Smooth muscle cell (in vitro differentiated cells): ENCODE measurements around the gene B9D1. TPM values are rescaled to one million over a fixed set of nuclear protein-coding genes. Genes with fewer than 3 reads are reported as not detected.

ENCODE experiments used
- DNase-seq: peaks from one replicate; lab custom pipeline; 2025; ENCODE audit not compliant: unreplicated experiment; lab: John Stamatoyannopoulos, UW
- H2AFZ ChIP-seq: fragments of 200-600 bp; sonication (generic); 2 replicates; pipeline ENCODE4 v1.6.0; 2016; ENCODE audit warnings: antibody characterized with exemption, low read depth, mild to moderate bottlenecking
- H3F3A ChIP-seq: fragments of 200-600 bp; sonication (generic); 2 replicates; pipeline ENCODE4 v1.6.0; 2017; ENCODE audit warnings: antibody characterized with exemption, low read depth
- H3K27ac ChIP-seq: fragments of 200-600 bp; sonication (generic); 2 replicates; pipeline ENCODE4 v1.5.1; 2016; ENCODE audit warnings: low read depth, mild to moderate bottlenecking
- H3K27me3 ChIP-seq: fragments of 200-600 bp; sonication (generic); 2 replicates; pipeline ENCODE4 v1.6.1; 2016; ENCODE audit warnings: low read depth, mild to moderate bottlenecking
- H3K36me3 ChIP-seq: fragments of 200-600 bp; sonication (generic); 2 replicates; pipeline ENCODE4 v1.5.1; 2016; ENCODE audit warnings: low read depth
- H3K4me1 ChIP-seq: fragments of 200-600 bp; sonication (generic); 2 replicates; pipeline ENCODE4 v1.5.1; 2016; ENCODE audit warnings: low read depth
- H3K4me2 ChIP-seq: fragments of 200-600 bp; sonication (generic); 2 replicates; pipeline ENCODE4 v1.6.0; 2016; ENCODE audit warnings: mild to moderate bottlenecking
- H3K4me3 ChIP-seq: fragments of 200-600 bp; sonication (generic); 2 replicates; pipeline ENCODE4 v1.5.1; 2016; ENCODE audit warnings: mild to moderate bottlenecking
- H3K79me2 ChIP-seq: fragments of 200-600 bp; sonication (generic); 2 replicates; pipeline ENCODE4 v1.6.0; 2016; ENCODE audit warnings: low read depth, mild to moderate bottlenecking
- H3K9ac ChIP-seq: fragments of 200-600 bp; sonication (generic); 2 replicates; pipeline ENCODE4 v1.6.0; 2016; ENCODE audit warnings: low read depth
- H3K9me3 ChIP-seq: fragments of 200-600 bp; sonication (generic); replicated peaks from 2 replicates; pipeline ENCODE4 v1.5.1; 2016; ENCODE audit warnings: low read depth
- H4K20me1 ChIP-seq: fragments of 200-600 bp; sonication (generic); 2 replicates; pipeline ENCODE4 v1.6.0; 2016; ENCODE audit warnings: low read depth
- WGBS: methylation state at CpG from one replicate; pipeline ENCODE4 v1.1.7; 2016; ENCODE audit warnings: low lambda C conversion rate; 5-methylcytosine and 5-hydroxymethylcytosine counted together
- polyA plus RNA-seq: library from polyadenylated mRNA; unstranded; fragments of >200 nt; fragmentation: Nextera tagmentation; extraction: Ambion mirVana; gene quantifications from 2 replicates; pipeline ENCODE4 v1.2.1, GENCODE V29; 2016
- total RNA-seq: library from RNA; depleted of rRNA; stranded (reverse); fragments of >200 nt; gene quantifications from 2 replicates; pipeline ENCODE4 v1.2.3, GENCODE V29; 2014
- TF ChIP-seq, protein P1 (sequence below): fragments of 200-600 bp; sonication (generic); IDR thresholded peaks from 2 replicates; pipeline ENCODE4 v1.5.1; 2017; ENCODE audit warnings: borderline replicate concordance, mild to moderate bottlenecking, antibody characterized with exemption; ENCODE audit not compliant: insufficient read depth, poor library complexity, severe bottlenecking

The B9D1 gene, protein sequence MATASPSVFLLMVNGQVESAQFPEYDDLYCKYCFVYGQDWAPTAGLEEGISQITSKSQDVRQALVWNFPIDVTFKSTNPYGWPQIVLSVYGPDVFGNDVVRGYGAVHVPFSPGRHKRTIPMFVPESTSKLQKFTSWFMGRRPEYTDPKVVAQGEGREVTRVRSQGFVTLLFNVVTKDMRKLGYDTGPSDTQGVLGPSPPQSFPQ
- total RNA-seq (21.6 and 21.9 TPM in 2 replicates), polyA plus RNA-seq (30.0 and 45.5 TPM in 2 replicates)

DNA sequence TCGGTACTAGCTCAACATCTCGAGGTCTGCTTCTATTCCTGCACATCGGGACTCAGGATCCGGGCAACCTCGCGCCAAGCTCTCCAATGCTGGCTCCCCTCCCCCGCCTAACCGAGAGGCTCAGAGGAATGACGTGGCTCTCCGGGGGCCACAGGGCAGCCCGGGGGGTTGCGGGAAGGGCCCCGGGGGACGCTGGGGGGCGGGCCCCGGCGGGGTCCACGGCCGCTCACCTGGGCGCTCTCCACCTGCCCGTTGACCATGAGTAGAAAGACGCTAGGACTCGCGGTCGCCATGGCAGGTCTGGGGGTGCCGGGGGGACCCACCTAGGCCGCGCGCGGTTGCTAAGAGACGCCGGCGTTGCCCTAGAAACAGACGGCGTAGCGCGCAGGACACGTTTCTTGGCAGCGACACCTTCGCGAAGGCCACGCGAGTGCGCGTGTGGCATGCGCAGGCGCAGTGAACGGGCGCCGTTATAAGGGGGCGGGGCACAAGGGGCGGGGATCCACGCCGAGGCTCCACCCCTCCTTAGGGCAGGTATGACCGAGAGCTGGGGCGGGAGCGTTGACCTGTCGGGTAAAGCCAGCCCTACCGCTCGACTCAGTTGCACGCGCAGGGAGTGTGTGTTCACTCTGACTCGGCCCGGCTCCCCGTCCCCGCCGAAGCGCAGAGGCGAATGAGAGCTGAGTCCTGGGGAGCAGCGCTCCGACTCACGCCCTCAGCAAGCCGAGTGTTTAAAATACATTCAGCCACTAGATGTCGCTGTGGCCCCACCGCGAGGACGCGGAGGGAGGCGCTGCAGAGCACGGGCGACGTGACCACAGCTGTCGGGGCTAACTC, at the start of gene B9D1:
Gene B9D1, minus strand, starts transcription at position 447 of the 837 bp plus-strand sequence. Its CDS starts 154 bp downstream, at position 293.
- H3K9ac ChIP-seq, result peak within 1 kb of the TSS; percentile 90
- peak within 1 kb of the TSS; percentile 81 for H3K4me3 ChIP-seq
- peak within 1 kb of the TSS; percentile 89 for H3K4me2 ChIP-seq
- WGBS, result under 1% methylated on average over 78 of the region's 83 CpGs
- H3F3A ChIP-seq, result no peaks in the 10 kb centered on the region
- no peaks in the 10 kb centered on the region for H4K20me1 ChIP-seq
- peak; percentile 97 for DNase-seq
- H3K27me3 ChIP-seq, result no peaks in the 10 kb centered on the region
- peak within 1 kb of the TSS; percentile 71 for H2AFZ ChIP-seq
- TF ChIP-seq, protein P1, sequence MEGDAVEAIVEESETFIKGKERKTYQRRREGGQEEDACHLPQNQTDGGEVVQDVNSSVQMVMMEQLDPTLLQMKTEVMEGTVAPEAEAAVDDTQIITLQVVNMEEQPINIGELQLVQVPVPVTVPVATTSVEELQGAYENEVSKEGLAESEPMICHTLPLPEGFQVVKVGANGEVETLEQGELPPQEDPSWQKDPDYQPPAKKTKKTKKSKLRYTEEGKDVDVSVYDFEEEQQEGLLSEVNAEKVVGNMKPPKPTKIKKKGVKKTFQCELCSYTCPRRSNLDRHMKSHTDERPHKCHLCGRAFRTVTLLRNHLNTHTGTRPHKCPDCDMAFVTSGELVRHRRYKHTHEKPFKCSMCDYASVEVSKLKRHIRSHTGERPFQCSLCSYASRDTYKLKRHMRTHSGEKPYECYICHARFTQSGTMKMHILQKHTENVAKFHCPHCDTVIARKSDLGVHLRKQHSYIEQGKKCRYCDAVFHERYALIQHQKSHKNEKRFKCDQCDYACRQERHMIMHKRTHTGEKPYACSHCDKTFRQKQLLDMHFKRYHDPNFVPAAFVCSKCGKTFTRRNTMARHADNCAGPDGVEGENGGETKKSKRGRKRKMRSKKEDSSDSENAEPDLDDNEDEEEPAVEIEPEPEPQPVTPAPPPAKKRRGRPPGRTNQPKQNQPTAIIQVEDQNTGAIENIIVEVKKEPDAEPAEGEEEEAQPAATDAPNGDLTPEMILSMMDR, result peak; percentile 95
- no peaks in the 10 kb centered on the region for H3K9me3 ChIP-seq
- H3K79me2 ChIP-seq, result no peaks in the 10 kb centered on the region
- H3K36me3 ChIP-seq, result no peaks in the 10 kb centered on the region
- peak within 1 kb of the TSS; percentile 91 for H3K27ac ChIP-seq
- peaks cover 10% of the 10 kb centered on the region for H3K4me1 ChIP-seq

DNA sequence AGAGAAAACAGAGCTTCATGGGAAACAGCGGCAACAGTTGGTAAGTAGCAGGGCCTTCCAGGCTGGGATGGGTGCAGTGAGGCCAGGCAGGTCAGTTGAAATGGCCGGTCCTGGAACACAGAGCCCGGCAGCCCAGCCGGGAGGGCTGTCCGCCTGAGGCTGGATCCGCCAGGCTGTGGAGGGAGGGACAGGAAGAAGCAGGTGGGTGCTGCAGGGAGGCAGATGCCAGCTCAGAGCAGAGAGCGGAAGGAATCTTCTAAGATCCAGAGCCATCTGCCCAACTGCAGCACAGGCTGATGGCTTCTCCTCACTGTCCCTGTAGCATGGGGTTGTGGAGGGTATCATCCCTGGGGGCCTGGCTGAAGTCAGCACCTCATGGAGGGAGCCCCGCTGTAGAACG, 49.1 kb upstream of the B9D1 start:
- peak overlapping the region; percentile 67 for H3K4me2 ChIP-seq
- H3F3A ChIP-seq, result peaks cover 9% of the 10 kb centered on the region
- WGBS, result 94% methylated on average over 9 of the region's 9 CpGs
- no peaks in the 10 kb centered on the region for H3K9me3 ChIP-seq
- no peaks in the 10 kb centered on the region for H4K20me1 ChIP-seq
- no peak for DNase-seq
- no peaks in the 10 kb centered on the region for H3K36me3 ChIP-seq
- H3K27ac ChIP-seq, result no peak overlapping the region
- H3K4me3 ChIP-seq, result no peak overlapping the region
- H3K9ac ChIP-seq, result no peak overlapping the region
- H3K4me1 ChIP-seq, result peaks cover 10% of the 10 kb centered on the region
- H2AFZ ChIP-seq, result no peak overlapping the region
- no peaks in the 10 kb centered on the region for H3K79me2 ChIP-seq
- TF ChIP-seq, protein P1, result no peak
- H3K27me3 ChIP-seq, result no peaks in the 10 kb centered on the region

DNA sequence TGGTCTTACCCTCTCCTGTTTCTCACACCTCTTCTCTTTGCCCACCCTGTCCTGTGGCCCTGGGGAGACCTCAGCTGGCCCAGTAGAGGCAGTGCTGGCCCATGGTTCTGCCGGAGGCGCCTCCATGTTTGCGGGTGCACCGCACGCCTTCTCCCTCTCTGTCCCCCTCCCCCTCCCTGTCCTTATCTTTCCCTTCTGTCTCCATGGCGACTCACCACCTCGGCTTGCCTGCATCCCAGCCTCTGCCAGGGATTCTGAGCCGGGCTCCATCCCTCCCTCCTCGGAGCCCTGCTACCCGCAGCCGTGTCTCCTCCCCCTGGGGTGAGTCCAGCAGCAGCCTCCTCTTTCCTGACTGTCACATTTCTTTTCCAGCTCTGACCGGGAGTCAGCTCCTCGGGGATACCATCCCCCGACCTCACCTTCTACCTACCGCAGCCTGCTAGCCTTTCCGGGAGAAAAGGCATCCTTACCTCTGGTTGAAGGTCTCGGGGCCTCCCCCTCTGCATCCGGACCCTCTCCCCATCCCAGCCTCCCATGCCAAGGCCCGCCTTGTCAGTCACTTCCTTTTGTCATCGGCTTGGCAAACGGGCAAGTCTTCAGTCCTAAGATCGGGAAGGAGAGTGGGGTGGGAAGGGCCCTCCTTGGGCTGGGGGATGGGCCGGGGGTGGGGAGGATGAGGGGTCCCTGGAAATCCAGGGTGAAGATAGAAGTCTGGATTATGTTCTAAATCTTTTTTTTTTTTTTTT, 48.5 kb upstream of the B9D1 start, which contains the start of gene RNF112:
Gene RNF112, plus strand, starts transcription at position 358 of the 746 bp plus-strand sequence. Its CDS starts 177 bp downstream, at position 535.
- no peak within 1 kb of the TSS for H2AFZ ChIP-seq
- H3K9me3 ChIP-seq, result no peaks in the 10 kb centered on the region
- no peaks in the 10 kb centered on the region for H3K79me2 ChIP-seq
- peak within 1 kb of the TSS; percentile 32 for H3K27ac ChIP-seq
- no peaks in the 10 kb centered on the region for H3K27me3 ChIP-seq
- peaks cover 9% of the 10 kb centered on the region for H3F3A ChIP-seq
- 56% methylated on average over 23 of the region's 23 CpGs for WGBS
- no peak within 1 kb of the TSS for H3K9ac ChIP-seq
- H3K4me2 ChIP-seq, result peak within 1 kb of the TSS; percentile 67
- H3K4me3 ChIP-seq, result no peak within 1 kb of the TSS
- H4K20me1 ChIP-seq, result no peaks in the 10 kb centered on the region
- TF ChIP-seq, protein P1, result no peak
- no peak for DNase-seq
- peaks cover 10% of the 10 kb centered on the region for H3K4me1 ChIP-seq
- no peaks in the 10 kb centered on the region for H3K36me3 ChIP-seq
